Esophagus muscularis mucosa (tissue), 4 donors: ENCODE results near the gene UBAC2. TPM values are rescaled to one million over a fixed set of nuclear protein-coding genes. Genes with fewer than 3 reads are reported as not detected.

ENCODE experiments used
- DNase-seq: peaks from one replicate; pipeline ENCODE4 v3.0.0-alpha.2; 2017; ENCODE audit errors: extremely low spot score
- H3K27ac ChIP-seq, 4 donors: fragments of 200-600 bp; sonication (generic); replicated peaks in 1 of 4; 1 replicate in 3 of 4; 2 replicates in 1 of 4; pipeline ENCODE4 v1.5.1; 2016 to 2019; ENCODE audit warnings: mild to moderate bottlenecking in 1 of 4
- H3K27me3 ChIP-seq, 4 donors: fragments of 200-600 bp; sonication (generic); one replicate each; pipeline versions ENCODE4 v1.5.1 to v1.6.0; 2016 to 2019
- H3K36me3 ChIP-seq, 4 donors: fragments of 200-600 bp; sonication (generic); one replicate each; pipeline ENCODE4 v1.5.1; 2016 to 2019
- H3K4me1 ChIP-seq, 4 donors: fragments of 200-600 bp; sonication (generic); one replicate each; pipeline ENCODE4 v1.5.1; 2016 to 2019
- H3K4me3 ChIP-seq, 4 donors: fragments of 200-600 bp; sonication (generic); 1 replicate in 2 of 4; 2 replicates in 2 of 4; pipeline ENCODE4 v1.5.1; 2016 to 2019; ENCODE audit warnings: mild to moderate bottlenecking in 4 of 4, moderate library complexity in 1 of 4
- H3K9me3 ChIP-seq, 4 donors: fragments of 200-600 bp; sonication (generic); 1 replicate in 3 of 4; 2 replicates in 1 of 4; pipeline ENCODE4 v1.5.1; 2016 to 2019
- EP300 ChIP-seq: sonication (generic); formaldehyde crosslinking; IDR thresholded peaks from one replicate; pipeline ENCODE4 v1.6.1; 2017; ENCODE audit warnings: antibody characterized with exemption
- POLR2A ChIP-seq: fragments of 450-650 bp; IDR thresholded peaks from one replicate; pipeline ENCODE4 v1.6.1; 2017; ENCODE audit warnings: antibody characterized with exemption, moderate library complexity, mild to moderate bottlenecking, low read depth
- POLR2AphosphoS5 ChIP-seq, 2 donors: sonication (generic); formaldehyde crosslinking; IDR thresholded peaks; one replicate each; pipeline ENCODE4 v1.6.1; 2017; ENCODE audit warnings: antibody characterized with exemption in 2 of 2
- WGBS: methylation state at CpG from one replicate; pipeline ENCODE4 v1.1.5; 2018; 5-methylcytosine and 5-hydroxymethylcytosine counted together
- intact Hi-C: fragments of 100-400 bp; cut with DNase I; formaldehyde crosslinking; loops from one replicate; pipeline ENCODE4 v1.15.1; 2023
- total RNA-seq, 4 donors: library from RNA; depleted of rRNA; stranded (reverse); fragments of >200 nt; gene quantifications; one replicate each; pipeline versions ENCODE4 v1.1.0 to v1.2.1, GENCODE V29; 2016
- TF ChIP-seq, protein P1 (sequence below), 3 experiments: fragments of 200-600 bp in 2 of 3; fragments of 450-650 bp in 1 of 3; sonication (generic) in 2 of 3; IDR thresholded peaks; one replicate each; pipeline ENCODE4 v1.5.1; 2017 to 2019; ENCODE audit warnings: antibody characterized with exemption in 3 of 3, mild to moderate bottlenecking in 2 of 3, moderate library complexity in 1 of 3

UBAC2 gene
- total RNA-seq, 4 donors from 2014 or later: 42.6 to 62.1 (median 50.9) TPM

GRCh38 chr13:99425485-99426341, 225.1 kb downstream of the UBAC2 start:
- intact Hi-C loops: no loop called here
- TF ChIP-seq POLR2A (no peak), EP300 (no peak), POLR2AphosphoS5 (IDR thresholded peaks at IDR 0.05) (no peak)
- TF ChIP-seq, protein P1, sequence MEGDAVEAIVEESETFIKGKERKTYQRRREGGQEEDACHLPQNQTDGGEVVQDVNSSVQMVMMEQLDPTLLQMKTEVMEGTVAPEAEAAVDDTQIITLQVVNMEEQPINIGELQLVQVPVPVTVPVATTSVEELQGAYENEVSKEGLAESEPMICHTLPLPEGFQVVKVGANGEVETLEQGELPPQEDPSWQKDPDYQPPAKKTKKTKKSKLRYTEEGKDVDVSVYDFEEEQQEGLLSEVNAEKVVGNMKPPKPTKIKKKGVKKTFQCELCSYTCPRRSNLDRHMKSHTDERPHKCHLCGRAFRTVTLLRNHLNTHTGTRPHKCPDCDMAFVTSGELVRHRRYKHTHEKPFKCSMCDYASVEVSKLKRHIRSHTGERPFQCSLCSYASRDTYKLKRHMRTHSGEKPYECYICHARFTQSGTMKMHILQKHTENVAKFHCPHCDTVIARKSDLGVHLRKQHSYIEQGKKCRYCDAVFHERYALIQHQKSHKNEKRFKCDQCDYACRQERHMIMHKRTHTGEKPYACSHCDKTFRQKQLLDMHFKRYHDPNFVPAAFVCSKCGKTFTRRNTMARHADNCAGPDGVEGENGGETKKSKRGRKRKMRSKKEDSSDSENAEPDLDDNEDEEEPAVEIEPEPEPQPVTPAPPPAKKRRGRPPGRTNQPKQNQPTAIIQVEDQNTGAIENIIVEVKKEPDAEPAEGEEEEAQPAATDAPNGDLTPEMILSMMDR (IDR thresholded peaks at IDR 0.05): no peak
- H3K9me3 ChIP-seq: no peaks in the 10 kb centered on the region
- DNase-seq: no peak
- H3K4me3 ChIP-seq: no peak overlapping the region
- H3K36me3 ChIP-seq: no peaks in the 10 kb centered on the region
- no peaks in the 10 kb centered on the region for H3K4me1 ChIP-seq
- H3K27ac ChIP-seq: no peak overlapping the region
- WGBS: 61% methylated on average over 12 of the region's 18 CpGs
- peaks cover 0 to 11% (median 0%) of the 10 kb centered on the region in 4 donors for H3K27me3 ChIP-seq

DNA sequence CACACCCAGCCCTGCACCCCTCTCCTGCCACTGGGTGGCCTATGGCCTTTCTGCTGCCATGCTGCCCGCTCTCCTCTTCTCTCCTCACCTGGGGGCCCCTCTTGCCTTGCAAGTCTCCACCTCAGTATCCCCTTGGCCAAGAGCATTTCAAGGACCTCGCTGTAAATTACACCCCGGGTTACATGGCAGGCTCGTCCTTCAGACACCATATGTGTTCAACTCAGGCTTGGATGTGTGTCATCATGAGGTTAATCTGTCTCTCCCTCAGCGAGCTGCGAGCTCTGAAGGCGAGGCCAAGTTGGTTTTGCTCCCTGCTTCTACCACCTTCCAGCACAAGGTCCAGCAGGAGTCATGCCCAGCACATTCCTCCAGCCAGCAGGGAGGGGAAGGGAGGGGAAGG, 225.8 kb downstream of the UBAC2 start:
- intact Hi-C loops: no loop called here

GRCh38 chr13:99429670-99430069, 229.0 kb downstream of the UBAC2 start:
- DNase-seq: no peak
- peaks cover 0 to 11% (median 0%) of the 10 kb centered on the region in 4 donors for H3K27me3 ChIP-seq
- H3K4me1 ChIP-seq: peaks cover 0 to 17% (median 14%) of the 10 kb centered on the region in 4 donors
- no peaks in the 10 kb centered on the region for H3K36me3 ChIP-seq
- no peak overlapping the region for H3K27ac ChIP-seq
- TF ChIP-seq POLR2A (no peak), EP300 (no peak), POLR2AphosphoS5 (IDR thresholded peaks at IDR 0.05) (no peak)
- intact Hi-C loops: no loop called here
- H3K9me3 ChIP-seq: no peaks in the 10 kb centered on the region
- 98% methylated on average over 10 of the region's 10 CpGs for WGBS
- no peak overlapping the region for H3K4me3 ChIP-seq

More for the DNA sequence above, 225.8 kb downstream of the UBAC2 start:
- Histone ChIP-seq H3K36me3 (no peaks in the 10 kb centered on the region), H3K9me3 (no peaks in the 10 kb centered on the region), H3K4me1 (no peaks in the 10 kb centered on the region), H3K4me3 (no peak overlapping the region), H3K27me3 (peaks cover 0 to 11% (median 0%) of the 10 kb centered on the region in 4 donors), H3K27ac (no peak overlapping the region)
- no peak for TF ChIP-seq POLR2AphosphoS5 (IDR thresholded peaks at IDR 0.05)
- TF ChIP-seq, protein P1 (IDR thresholded peaks at IDR 0.05): no peak
- no peak for TF ChIP-seq POLR2A
- TF ChIP-seq EP300: no peak
- WGBS: 92% methylated on average over 7 of the region's 7 CpGs
- no peak for DNase-seq

- WGBS: 84% methylated on average over 18 of the region's 18 CpGs
- peak overlapping the region in 3 of 4 donors; percentile 29 to 51 (median 40) for H3K27ac ChIP-seq
- TF ChIP-seq EP300: no peak
- TF ChIP-seq POLR2AphosphoS5 (IDR thresholded peaks at IDR 0.05): no peak
- TF ChIP-seq, protein P1 (IDR thresholded peaks at IDR 0.05): no peak
- TF ChIP-seq POLR2A: no peak
These were observed 231.4 kb downstream of the UBAC2 start for GRCh38 chr13:99431927-99432608.

More at GRCh38 chr13:99431927-99432608, 231.4 kb downstream of the UBAC2 start:
- Histone ChIP-seq H3K9me3 (no peaks in the 10 kb centered on the region), H3K4me3 (peak overlapping the region; percentile 22 to 35 (median 24)), H3K36me3 (no peaks in the 10 kb centered on the region), H3K4me1 (peaks cover 0 to 26% (median 21%) of the 10 kb centered on the region in 4 donors), H3K27me3 (no peaks in the 10 kb centered on the region)
- DNase-seq: no peak
- intact Hi-C loops: no loop called here
